ENCODE data around the gene ADARB2.
"Not testable (repeated sequence)": the region's sequence is repeated elsewhere in the genome, so short reads cannot be mapped to it uniquely, and the experiment has no call there.

ADARB2 gene

DNA sequence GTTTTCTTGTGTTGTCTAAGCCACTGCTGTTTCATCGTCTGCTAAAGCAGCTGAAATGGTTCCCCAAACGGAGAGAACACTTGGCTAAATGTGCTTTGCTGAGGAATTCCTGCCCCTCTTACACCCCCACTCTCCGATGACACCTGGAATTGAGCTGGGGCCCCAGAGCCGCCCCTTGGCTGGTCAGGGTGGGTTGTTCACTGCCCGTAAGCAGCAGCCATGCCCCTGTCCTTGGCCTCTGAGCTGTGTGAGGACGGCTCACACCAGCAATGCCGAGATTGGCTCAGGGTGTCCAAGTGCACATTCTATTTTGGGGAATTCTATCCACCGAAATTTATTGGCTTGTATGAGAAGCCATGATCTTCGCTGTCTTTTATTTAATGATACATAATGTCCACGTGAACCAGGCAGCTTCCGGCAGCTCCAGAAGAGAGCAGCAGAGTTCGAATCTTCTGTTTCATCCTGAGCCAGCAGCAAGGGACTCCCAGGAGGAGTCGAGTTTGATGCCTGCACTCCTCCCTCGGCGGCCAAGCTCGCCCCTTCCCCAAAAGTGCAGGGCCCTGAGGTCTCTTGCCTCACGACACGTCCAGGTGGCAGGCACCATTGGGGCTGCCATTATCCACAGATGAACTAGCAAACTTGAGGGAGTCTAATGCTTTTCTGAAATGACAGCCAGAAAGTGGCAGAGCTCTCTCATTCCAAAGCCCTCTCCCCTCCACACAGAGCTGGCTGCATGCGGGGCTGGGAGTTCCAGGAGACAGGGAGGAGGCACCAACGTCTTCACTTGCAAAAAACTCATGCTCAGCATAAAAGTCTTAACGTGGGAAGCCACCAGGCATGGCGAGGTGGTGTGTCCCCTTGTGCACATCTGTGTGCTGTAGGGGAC is 567.1 kb downstream of the ADARB2 start:
- DNase-seq (ENCODE audit: low read depth) = no peak

DNA sequence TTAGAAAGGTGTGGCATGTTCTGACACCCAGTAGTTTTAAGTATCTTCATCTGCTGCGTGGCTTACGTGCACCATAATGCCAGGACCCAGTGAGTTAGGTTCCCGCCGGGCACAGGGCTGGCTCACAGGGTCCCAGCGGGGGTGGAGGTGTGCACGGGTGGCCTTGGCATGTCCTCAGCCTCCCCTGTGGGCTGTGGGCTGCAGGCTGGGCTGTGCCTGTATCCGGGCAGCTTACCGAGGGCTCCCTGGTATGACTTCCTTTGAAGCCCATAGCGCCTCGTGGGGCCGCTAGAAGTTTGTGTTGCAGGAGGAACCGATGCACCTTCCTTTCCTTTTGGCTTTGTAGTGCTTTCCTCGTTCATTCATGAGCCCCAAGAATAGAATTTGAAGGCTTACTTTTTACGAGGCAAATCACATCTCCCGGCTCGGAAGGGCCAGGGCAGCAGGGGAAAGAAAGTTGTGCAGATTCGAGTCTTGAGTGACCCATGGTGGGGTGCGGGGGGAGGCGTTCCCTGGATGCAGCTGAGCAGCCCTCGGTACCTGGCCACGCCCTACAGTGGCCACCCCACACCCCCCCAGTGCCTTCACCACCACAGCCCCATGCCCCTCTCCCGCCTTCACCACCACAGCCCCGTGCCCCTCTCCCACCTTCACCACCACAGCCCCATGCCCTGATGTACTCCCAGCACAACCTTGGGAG is 568.0 kb downstream of the ADARB2 start:
- DNase-seq (ENCODE audit: low read depth) = no peak

DNA sequence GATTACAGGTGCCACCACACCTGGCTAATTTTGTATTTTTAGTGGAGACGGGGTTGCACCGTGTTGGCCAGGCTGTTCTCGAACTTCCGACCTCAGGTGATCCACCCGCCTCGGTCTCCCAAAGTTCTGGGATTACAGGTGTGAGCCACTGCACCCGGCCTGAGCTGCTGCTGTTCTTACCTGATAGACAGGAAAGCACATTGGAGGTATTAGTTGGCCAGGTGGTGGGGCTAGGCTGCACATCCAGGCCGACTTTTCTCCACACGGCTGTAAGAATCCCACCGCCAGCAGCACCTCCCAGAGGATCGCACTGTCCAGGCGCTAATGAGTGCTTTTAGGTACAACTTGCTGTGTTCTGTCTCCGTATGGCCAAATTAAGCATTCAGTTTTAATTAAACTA is 568.6 kb downstream of the ADARB2 start:
- DNase-seq (ENCODE audit: low read depth) = no peak

DNA sequence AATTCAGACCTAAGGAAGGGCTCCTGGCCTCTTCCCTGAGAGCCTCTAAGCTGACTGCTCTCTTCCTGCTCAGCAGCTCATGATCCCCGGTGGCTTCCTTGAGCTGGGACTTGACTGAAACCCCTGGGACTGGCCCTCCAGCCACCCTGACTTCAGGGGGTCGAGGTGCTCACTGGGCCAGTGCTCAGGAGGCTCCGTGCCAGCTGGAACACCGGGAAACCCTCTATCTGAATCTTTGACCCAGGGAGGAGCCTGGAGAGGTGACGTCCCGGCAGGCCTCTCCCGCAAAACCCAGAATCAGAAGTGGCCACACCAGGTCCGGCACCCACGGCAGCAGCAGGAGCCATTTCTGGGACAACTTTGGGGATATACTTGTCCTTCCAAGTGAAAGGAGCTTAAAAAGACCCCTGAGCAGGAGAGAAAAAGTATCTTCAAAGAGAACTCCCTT is 570.5 kb downstream of the ADARB2 start:
- DNase-seq (ENCODE audit: low read depth) = no peak

DNA sequence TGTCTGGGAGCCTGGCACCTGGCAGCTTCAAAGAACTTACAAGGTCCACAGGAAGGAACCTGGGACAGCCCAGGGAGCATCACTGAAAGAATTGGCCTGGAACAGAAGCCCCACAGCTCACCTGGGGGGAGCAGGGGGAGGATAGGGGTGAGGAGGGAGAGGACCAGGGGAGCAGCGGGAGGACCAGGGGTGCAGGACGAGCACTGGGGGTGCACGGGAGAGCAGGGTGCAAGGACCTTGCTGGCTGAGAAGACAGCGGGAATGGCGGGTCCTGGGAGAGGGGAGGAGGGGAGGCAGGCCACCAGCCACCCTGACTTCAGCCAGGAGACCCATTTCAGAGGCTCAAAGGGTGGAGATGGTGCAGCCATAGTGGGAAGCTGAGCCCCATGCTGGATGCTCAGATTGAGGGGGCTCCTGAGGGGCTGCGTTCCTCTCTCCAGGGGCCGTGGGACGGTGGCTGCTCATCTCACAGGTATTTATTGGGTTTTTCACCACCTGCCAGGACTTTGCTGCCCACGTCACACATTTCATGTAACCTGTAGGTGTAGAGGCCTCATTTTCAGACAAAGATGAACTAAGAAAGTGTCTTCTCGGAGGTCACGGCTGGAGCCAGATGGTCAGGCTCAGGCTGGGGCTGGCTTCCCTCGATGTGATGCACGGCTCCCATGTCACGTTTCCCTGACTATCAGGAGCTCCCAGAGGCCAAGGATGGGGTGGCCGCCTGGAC is 571.1 kb downstream of the ADARB2 start:
- no peak for DNase-seq (ENCODE audit: low read depth)

DNA sequence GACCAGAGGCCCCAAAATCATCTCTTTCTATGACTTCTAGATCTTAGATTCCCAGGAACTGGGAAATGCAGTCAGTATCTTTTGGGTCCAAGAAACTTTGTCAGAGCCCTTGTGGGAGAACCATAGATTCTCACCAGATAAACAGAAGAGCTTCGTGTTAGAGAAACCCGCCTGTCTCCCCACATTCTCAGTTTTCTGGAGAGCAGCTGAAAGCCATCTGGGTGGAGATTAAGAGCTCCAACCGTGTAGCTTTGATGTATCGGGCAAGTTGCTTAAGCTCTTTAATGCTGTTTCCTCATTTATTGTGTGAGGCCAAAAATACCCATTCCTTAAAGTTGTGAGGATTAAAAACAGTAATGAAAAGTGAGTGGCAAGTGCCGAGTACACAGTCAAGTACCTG is 573.5 kb downstream of the ADARB2 start:
- DNase-seq (ENCODE audit: low read depth) = no peak

DNA sequence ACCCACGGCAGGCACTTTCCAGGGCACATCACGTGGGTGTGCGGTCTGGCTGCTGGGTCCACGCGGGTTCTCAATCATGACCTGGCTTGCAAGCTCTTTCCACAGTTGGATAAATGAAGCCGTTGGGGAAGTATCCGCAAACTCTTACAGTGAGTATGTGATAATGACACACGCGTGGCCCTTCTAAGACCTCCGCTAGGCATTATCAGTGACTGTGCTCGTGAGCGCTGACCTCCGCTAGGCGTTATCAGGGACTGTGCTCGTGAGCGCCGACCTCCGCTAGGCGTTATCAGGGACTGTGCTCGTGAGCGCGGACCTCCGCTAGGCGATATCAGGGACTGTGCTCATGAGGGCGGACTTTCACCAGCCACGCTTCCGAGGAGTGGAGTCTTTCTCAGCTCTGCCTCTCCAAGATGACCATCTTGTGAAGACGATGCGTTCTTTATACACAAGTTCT is 574.1 kb downstream of the ADARB2 start:
- DNase-seq (ENCODE audit: low read depth) = no peak

DNA sequence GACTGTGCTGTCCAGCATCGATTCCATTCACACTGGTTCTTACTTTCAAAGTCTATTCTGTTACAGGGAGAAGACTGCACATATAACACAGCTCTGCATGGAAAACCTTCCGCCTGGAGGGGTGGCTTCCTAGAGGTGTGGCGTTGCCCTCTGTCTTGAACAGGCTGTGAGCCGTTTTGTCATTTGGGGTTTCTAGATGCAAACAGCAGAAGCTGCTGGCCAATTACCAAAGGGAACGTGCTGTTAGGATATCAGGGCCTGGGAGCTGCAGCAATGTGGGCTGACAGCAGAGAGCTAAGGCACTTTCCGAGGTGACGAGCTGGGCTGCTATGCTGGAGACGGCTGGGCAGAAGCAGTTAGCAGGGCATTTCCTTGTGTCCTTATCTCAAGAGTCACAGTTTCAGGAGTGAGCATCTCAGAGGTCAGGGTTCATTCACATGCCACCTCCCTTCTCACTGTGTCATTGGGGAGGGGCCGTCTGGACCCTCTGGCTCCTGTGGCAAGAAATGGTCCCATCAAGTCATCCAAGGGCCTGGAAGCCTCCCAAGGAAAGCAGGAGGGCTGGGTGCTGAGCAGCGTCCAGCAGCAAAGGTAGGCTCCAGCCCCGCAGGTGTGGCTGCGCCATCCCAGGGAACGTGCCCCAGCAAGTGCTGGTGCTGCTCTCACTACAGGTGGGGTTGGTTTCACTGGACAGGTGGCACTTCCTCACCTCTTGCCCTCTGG is 574.7 kb downstream of the ADARB2 start:
- DNase-seq (ENCODE audit: low read depth) = no peak

DNA sequence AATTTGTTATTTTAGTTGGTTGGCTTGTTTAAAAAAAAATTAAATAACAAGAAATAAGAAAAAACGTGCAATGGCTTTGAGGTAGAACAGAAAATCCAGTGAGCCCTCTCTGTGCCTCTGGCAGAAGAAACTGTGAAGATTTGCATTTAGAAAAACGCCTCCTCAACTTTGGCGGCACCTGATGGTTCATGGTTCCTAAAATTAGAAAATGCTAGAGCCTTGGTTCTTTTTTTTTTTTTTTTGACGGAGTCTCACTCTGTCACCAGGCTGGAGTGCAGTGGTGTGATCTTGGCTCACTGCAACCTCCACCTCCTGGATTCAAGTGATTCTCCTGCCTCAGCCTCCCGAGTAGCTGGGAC is 576.0 kb downstream of the ADARB2 start:
- not testable (repeated sequence) for DNase-seq (ENCODE audit: low read depth)

DNA sequence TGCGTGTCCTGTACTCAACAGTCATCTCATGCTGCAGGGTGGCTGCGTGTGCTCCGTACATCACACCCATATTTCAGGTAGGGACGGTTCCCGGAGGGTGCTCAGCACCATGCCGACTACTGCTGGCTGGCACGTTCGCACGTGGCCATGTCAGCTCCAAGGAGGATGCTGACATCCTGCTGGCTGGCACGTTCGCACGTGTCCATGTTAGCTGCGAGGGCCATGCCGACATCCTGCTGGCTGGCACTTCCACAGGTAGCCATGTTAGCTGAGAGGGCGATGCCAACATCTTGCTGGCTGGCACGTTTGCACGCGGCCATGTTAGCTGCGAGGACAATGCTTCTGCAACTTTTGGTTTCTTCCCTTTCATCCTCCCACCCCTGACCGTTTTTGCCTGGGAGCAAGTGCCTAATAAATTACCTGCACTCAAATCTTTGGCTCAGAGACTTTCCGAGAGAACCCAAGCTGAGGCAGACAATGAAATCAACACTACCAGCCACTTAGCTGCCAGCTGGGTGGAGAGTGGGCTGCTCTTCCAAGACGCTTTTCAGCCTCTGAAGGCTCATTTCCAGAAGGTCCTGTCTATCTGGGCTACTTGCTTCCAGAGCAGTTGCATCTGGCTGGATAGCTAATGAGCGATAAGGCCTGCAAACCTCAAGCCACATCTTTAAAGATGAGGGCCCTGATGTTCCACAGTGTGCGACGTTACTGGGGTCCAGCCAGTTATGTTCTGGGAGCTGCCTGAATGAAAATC is 576.6 kb downstream of the ADARB2 start:
- no peak for DNase-seq (ENCODE audit: low read depth)

DNA sequence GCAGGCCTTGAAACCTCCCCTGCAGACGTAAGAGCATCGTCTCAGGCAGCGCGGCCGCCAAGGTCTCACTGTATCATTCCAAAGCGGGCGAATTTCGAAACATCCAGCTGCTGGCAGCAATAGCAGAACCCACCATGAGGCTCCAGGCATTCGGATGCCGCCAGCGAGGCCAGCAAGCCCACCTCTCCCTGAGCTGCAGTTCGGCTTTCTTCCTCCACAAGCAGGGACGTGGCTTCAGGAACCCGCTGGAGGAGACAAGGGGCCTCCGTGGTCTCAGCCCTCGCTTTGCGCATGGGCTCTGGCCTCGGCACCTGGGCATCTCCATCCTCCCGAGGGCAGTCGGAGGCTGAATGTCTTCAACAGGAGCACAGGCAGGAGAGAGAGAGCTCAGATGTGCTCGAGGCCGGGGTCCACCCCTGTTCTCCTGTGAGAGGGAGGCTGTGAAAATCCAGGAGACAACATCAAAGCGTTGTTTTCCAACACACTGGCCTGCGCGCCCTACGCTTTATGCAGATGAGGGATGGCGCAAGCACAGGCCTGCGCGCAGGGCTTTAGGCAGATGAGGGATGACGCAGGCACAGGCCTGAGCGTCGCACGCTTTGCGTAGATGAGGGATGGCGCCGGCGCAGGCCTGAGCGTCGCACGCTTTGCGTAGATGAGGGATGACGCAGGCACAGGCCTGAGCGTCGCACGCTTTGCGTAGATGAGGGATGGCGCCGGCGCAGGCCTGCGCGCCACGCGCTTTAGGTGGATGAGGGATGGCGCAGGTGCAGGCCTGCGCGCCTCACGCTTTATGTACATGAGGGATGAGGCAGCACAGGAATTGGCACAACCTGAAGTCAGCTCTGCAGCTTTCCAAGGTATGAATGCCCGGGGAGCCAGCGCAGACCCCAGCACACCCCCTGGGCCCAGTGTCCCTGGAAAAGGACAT is 577.9 kb downstream of the ADARB2 start:
- DNase-seq (ENCODE audit: low read depth) = no peak

DNA sequence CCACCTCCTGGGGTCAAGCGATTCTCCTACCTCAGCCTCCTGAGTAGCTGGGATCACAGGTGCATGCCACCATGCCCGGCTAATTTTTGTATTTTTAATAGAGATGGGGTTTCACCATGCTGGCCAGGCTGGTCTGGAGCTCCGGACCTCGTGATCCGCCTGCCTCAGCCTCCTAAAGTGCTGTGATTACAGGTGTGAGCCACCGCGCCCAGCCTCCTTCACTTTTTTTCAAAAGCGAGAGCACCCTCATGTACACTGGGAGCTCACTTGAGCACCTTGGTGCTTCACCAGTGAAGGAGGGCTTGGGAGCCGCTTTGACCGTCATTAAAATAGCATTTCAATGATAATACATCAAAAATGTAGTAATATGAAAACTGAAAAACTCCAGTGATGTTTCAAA is 578.8 kb downstream of the ADARB2 start:
- not testable (repeated sequence) for DNase-seq (ENCODE audit: low read depth)

DNA sequence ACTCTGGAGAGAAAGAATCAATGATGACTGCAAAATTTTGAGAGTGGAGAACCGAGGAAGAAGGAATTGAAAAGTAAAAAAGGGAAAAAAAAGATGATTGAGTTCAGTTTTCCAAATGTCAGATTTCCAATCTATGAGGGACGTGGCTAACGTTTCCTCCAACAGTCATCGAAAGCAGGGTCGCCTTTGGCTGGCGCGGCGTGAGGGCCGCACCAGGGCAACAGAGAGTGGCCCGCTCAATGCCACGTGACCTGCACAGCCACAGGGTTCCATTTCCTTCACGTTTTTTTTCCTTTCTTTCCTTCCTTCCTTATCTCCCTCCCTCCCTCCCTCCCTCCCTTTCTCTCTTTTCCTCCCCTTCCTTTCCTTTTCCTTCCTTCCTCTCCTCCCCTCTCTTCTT is 579.3 kb downstream of the ADARB2 start:
- DNase-seq (ENCODE audit: low read depth) = no peak

DNA sequence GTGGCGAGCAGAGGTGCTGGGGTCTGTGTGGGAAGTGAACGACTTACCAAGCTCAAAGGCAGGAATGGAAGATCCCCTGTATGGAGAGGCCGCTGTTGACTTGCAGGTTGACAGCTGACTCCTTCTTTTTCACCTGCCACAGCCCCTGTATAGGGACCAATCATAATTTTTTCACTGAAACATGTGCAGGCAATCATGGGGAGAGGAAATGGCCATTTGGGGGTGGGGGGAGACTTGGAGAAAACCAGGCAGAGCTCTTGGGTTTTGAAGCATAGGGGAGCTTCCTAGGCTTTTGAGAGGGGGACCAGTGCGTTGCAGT is 579.8 kb downstream of the ADARB2 start:
- no peak for DNase-seq (ENCODE audit: low read depth)

DNA sequence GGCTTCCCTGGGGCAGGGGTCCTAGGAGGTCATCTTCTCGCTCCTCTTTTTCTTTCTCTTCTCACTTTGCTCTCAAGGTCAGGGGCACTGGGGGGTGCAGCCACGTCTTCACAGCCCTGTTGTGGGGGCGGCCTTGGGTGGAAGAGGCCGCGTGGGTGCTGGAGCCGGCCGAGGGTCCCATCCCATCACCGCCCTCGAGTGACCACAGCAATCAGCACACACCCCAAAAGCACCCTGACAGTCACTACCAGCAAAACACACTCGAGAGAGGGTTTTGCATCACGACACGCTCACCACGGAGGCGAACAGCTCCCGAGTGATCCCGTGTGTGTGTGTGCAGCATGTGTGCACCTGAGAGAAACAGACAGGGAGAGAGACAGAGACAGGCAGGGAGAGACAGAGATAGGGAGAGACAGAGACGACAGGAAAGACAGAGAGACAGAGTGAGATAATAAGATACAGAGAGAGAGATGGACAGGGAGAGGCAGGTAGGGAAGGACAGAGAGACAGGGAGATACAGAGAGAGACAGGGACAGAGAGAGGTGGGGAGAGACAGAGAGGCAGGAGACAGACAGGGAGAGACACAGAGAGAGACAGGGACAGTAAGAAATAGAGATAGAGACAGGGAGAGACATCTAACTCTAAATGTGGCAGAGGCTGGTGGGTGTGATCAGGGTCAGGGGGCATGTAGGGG is 580.3 kb downstream of the ADARB2 start:
- DNase-seq (ENCODE audit: low read depth) = no peak

DNA sequence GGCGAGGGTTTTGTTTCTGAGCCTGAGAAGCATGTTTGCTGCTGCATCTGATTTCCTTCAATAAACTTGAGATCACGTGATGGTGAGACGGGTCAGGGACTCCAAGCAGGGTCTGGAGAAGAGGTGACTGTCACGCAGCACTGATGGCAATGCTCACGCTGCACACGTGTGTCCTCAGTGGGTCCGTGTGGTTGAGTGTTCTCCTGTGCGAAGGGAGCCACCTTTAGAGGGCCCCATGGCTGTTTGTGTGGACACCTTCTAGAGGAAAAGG is 580.8 kb downstream of the ADARB2 start:
- DNase-seq (ENCODE audit: low read depth) = no peak

DNA sequence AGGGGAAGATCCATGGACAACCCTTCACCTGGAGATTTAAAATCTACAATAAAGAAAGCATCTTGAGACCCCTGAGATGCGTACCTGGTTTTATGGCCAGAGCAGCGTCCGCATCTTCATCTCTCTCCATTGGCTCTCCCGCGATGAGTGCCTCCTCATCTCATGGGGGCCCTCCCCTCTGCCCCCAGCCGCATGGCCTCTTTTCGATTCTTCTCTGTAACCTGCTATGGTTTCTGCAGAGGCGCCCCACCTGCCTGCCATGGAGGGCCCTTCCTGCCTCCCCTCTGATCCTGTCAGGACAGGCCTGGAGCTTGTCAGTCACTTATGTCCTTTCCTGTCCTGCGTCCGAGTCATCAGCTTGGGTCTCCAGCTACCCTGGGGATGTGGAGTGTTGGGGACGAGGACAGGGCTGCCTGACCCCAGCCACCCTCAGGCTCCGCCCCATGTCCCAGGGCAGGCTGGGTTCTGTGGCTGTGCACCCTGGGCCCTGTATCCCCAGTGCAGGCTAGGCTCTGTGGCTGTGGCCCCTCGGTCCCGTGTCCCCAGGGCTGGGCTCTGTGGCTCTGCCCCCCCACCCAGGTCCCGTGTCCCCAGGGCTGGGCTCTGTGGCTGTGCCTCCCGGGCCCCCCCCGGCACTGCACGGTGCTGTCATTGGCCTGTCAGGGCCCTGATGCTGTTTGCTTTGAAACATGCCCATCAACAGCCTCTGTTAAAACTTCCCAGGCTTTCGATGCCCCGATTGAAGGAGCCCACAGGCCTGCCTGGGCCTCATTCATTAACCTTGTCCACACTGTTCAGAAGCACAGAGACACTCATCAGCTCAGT is 581.3 kb downstream of the ADARB2 start:
- DNase-seq (ENCODE audit: low read depth) = no peak

DNA sequence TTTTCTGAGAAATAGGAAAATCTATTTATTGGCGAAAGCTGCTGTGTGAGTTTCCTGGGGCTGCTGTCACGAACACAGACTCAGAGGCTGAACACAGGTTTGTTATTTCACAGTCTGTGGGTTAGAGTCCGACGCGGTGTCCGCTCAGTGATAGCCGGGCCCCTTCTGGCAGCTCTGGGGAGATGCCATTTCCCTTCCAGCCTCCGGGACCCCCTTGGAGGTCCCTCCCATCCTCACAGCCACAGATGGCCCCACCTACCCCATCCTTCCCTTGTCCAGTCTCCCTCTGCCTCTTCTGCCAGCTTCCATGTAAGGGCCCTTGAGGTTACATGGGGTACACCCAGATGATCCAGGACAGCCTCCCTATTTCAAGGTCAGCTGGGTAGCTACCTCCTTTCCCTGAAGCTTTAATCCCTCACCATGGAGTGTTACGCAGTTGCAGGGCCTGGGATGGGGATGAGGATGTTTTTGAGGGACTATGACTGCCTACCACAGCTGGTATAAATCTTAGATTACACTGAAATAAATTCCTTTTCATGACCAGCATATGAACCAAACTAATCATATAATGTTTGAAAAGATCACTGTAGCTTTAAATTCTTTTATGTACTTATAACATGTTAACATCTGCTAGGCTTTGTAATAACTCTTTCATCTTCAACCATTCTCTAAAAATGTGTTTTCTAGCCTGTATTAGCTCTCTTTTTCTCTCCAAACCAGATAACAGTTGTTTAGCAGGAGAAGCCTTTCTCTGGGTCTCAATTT is 582.6 kb downstream of the ADARB2 start:
- no peak for DNase-seq (ENCODE audit: low read depth)

Data from HS-5 (cell line).